Left forelimb (tissue), 1 donor: ENCODE data around the gene BTRC.

Experiments used
- DNase-seq: peaks from one replicate; pipeline ENCODE4 v3.0.0-alpha.2; 2018; ENCODE audit warnings: low spot score

The BTRC gene

GRCh38 chr10:101484175-101484745, 130.3 kb downstream of the BTRC start:
- DNase-seq = no peak

- no peak for DNase-seq
Measured at GRCh38 chr10:101485207-101485606, 131.2 kb downstream of the BTRC start.

DNA sequence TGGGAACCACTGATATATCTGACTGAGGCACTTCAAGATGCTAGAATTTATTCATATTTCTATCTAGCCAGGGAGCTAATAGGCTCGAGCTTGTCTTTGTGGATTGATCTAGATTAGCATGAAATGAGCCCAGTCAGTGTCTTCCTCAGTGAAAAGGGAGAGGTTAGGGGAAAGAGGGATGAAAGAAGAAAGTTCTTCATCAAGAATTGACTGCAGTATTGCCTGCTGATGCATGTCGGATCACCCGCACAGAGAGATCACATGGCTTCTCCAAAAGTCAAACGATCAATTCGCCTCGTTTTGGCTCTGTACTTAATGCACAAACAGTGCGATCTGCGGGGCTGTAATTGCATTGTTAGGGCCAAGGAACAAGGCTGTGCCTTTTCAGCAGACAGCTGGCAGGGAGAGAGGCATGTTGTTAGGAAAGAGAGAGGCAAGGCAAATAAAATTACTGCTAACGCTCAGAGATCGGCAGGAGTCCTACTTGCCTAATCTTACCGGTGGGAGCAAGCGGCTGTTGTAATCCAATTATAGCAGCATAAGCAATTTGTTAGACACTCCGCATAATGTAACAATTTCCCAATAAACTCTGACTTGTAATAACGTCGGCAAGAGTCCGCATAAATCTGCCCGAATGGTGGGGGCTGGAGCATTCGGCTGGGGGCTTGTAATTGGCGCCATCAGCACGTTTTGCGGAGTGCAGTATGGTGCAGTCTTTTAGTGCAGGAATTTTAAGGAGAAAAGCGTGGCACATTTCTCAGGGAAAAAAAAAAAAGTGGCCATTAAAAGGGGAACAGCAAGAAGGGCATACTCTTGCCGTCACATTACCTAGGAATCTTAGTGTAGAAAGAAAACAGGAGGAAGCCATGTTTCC, 132.0 kb downstream of the BTRC start:
- no peak for DNase-seq

DNA sequence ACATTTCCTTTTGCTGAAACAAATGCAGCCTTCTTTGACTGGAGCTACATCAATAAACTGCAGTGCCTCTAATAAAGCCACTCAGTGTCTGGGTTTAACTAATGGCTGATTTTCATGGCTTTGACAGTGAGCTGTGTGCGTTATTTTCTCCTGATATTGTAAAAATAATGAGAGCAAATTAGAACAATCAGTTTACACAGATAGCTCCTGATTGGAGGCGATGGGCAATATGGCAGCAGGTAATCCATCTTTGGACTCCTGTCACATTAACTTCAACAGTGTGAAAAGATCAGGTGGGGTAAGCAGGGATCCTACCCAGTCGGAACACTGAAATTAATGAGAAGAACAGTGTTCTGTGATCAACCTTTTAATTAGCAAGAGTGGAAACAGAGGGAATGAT, 133.4 kb downstream of the BTRC start:
- DNase-seq = no peak

DNA sequence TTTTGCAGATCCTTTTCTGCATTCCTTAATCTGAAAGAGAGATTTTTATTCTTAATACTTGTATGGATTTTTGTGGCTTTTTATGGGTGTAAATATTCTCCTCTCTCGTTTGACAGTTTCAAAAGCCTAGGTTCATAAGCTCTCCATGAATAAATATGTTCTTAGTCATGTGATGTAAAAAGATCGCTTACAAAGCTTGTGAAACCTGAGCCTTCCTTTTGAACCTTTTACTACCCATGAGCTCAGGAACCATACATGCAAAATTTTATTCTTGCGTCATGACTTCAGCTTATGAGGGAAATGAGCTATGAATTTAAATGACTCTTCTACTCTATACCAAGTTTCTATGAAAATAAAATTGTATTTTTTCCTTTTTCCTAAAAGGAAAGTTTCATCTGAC, 135.4 kb downstream of the BTRC start:
- no peak for DNase-seq

DNA sequence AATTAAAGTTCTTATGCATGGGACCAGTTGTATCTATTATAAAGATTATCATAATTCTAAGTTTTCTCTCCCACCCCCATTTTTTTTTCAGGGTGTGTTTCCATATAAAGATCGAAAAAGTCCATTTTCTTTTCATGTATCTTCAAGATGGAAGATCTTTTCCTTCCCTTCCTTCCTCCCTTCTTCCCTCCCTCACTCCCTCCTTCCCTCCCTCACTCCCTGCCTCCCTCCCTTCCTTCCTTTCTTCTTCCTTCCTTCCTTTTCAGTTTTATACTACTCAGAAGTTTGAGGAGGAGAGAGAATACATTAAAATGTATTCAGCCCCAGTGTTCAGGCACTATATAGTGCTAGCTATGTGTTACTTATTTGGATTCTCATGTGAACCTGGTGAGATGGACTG, 136.1 kb downstream of the BTRC start:
- no peak for DNase-seq

DNA sequence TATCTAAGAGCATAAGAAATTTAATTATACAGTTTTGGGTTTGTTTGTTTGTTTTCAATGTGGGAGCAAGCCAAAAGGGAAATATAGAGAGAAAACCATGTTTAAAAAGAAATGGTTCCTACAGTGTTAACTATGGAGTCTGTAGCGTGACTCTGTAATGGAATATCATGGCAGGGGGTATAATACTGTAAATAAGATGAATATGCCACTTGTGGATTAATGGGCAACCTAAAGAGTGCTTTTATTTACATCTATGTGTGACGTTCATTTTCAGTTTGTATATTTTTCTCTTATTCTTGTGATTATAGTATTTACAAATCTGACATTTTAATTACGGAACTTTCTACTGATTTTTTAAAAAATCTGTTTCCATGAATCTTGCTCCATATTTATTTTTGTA, 138.2 kb downstream of the BTRC start:
- DNase-seq = no peak

DNA sequence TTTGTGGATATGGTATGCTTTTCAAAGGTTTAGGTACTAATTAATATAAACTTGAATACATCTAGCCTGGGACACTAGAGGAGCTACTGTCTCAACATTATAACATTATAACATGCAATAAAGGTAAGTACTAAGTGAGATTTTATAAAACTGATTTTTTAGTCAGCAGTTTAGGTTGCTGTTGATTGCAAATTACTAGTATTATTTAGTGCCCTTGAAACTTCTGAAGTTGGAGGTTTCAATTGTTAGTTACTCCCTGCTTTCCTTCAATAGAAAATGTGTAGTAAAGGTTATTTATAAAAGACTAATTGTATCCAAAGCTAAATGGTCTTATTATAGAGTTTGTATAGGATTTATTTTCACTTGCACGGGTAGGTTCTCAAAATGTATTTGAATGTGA, 138.8 kb downstream of the BTRC start:
- no peak for DNase-seq

DNA sequence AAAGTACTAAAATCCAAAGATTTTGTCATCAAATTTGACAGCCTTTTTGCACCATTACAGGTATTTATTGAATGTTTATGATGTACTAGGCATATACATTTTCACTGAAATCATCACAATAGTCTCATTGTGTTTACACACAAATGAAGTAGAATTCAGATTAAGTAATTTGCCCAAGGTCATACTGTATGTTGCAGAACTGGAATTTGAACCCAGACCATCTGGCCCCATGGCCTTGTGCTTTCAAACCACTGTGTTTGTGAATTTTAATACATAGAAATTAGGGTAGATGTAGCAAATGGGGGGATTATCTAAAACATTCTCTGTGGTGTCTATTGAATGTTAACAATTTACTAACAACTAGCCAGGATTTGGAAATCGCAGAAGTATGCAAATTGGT, 139.3 kb downstream of the BTRC start:
- DNase-seq = no peak

GRCh38 chr10:101493782-101494281, 139.9 kb downstream of the BTRC start:
- no peak for DNase-seq

- DNase-seq = no peak
Measured at GRCh38 chr10:101494650-101495049, 140.7 kb downstream of the BTRC start.

- no peak for DNase-seq
Measured at GRCh38 chr10:101495324-101495925, 141.5 kb downstream of the BTRC start.

GRCh38 chr10:101504438-101504837, 150.5 kb downstream of the BTRC start:
- no peak for DNase-seq

GRCh38 chr10:101506829-101507661, 153.1 kb downstream of the BTRC start:
- DNase-seq = no peak

DNA sequence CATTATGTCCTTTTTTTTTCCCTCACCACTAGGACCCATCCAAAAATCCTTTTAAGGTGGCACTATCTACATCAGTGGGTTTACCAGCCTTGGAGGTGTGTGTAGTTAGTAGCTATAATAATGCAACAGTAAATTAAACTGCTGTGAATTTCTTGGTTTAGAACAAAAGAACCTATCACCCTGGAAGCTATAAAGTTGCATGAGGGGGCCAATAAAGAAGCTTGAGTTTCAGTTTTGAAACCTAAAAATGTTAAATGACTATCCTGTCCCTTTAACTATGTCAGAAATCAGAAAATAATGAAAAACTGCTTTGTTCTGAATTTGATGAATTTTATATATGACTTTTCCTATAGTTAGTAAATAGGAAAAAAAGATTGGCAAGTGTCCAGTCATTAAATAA, 153.9 kb downstream of the BTRC start:
- DNase-seq = no peak

GRCh38 chr10:101511938-101512337, 158.0 kb downstream of the BTRC start:
- no peak for DNase-seq

DNA sequence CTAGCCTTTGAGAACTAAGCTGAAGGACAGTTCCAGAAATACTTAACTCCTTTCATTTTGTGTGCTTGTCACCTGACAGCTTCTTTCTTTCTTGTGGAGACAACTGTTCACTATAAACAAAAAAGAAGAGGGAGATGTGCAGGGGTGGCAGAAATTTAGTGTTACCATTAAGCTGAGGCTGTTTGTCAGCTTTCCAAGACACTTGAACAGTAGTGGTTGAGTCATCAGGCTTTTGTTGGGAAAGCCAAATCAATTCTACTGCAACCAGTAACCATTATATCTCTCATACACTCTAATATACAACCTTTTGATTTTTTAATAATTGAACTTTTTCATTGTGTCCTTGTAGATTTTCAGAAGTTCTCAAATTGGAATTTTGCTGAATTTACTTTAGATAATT, 158.8 kb downstream of the BTRC start:
- no peak for DNase-seq

GRCh38 chr10:101513733-101514132, 159.8 kb downstream of the BTRC start:
- DNase-seq = no peak

DNA sequence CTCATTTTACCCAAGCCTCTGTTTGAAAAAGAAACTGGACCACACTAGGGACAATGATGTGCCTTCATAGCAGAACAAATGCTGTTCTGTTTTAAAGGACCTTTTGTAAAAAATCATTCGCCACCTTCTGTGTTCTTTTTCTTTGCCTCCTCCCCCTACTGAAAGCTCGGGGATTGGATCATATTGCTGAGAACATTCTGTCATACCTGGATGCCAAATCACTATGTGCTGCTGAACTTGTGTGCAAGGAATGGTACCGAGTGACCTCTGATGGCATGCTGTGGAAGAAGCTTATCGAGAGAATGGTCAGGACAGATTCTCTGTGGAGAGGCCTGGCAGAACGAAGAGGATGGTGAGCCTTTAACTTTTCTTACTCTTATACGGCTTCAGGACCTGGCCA, 171.9 kb downstream of the BTRC start:
- DNase-seq = no peak

DNA sequence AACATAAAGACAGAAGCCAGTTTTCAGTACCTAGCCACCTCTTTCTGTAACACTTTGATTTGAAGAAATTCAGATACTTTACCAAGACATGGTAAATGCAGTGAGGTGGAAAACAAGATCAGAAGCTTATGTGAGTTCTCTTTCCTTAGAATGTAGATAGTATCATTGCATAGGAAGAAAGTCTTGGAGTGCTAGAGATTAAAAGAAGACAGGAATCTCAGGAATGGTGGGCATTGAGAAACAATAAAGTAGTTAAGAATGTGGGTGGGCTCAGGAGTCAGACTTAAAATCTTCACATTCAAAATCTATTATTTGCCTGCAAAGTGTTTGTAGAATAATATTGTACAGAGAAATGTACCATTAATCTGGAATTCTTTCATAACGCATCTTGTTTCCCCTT, 175.2 kb downstream of the BTRC start:
- no peak for DNase-seq

- DNase-seq = no peak
Measured at GRCh38 chr10:101529725-101530553, 176.0 kb downstream of the BTRC start.
